GM18508 (cell line): ENCODE measurements around the gene TCP11.

ENCODE experiments used
- ATAC-seq: cut with Tn5 transposase; IDR thresholded peaks from one replicate; pipeline ENCODE4 v1.9.1; 2021; ENCODE audit warnings: moderate number of reproducible peaks; ENCODE audit not compliant: insufficient read depth, unreplicated experiment

Gene TCP11

DNA sequence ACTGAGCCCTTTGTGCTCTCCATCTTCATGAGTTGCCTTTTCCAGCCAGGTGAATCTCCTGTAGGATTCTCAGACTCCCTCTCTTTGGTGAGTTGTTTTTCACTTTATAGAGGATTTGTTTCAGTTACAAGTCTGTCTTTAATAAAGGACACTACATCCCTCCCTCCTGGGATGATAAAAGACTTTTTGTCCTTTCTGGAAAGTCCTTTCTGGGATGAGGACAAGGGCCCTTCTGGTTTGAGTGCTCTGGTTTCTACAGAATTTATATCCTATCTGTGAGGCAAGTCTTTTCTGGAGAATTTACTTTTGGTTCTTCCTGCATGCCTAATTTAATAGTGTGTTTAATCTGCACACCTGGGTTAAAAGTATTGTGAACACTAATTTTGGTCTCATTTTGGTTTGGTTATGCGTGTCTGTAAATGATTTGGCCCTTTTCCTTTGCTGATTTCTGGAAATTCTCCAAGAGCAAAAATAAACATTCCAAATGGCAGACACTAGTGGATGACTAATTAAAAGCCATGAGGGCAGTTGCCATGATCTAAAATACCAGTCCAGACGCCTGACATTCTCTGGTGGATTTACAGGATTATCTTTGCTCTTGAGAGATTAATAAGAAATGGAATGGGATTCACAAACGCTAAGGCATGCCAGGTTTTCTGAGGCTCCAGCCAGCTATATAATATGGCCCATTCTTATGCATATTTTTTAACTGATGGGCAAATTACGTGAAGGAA, 44.8 kb downstream of the TCP11 start:
- ATAC-seq: no peak

DNA sequence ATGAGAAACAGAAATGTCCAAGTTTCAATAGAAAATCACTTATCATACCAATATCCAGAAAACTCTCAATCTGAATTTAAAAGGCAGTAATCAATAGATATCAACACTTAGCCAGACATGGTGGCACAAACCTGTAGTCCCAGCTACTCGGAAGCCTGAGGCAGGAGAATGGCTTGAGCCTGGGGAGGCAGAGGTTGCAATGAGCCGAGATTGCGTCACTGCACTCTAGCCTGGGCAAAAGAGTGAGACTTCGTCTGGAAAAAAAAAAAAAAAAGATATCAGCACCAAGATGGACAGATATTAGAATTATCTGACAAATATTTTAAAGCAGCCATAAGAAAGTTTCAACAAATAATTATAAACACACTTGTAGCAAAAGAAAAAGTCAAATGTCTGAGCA, 47.0 kb downstream of the TCP11 start:
- ATAC-seq: no peak

DNA sequence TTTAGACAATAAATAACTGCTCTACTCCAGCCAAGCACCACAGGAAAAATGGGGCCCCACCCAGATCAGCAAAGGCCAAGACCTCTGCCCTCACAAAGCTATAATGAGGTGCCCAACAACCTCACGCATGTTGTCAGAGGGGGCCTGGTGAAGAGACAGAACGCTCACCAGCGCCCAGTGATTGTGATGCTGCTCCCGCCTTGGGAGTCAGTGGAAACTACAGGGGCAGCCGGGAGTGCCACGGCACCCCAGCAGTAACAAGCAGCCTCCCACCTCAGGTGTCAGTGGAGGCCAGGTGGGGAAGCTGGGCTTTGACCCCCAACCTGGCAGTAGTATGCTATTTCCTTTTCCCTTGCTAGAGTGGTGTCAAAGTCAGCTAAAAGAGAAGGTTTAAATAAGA, 47.4 kb downstream of the TCP11 start:
- ATAC-seq: no peak

DNA sequence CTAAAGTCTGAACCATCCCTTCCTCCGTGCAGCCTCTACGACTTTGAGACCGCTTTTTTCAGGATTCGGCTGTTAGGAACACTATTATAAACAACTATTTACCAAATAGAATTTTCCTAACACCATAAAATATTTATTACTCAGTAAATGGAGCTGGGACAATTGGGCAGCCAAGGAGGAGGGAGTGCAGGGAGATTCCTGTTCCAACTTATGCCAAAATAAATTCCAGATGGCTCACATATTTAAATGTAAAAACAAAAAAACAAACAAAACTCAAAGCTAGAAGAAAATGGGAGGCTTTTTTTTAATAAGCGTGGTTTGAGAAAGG, 48.1 kb downstream of the TCP11 start:
- ATAC-seq: no peak

DNA sequence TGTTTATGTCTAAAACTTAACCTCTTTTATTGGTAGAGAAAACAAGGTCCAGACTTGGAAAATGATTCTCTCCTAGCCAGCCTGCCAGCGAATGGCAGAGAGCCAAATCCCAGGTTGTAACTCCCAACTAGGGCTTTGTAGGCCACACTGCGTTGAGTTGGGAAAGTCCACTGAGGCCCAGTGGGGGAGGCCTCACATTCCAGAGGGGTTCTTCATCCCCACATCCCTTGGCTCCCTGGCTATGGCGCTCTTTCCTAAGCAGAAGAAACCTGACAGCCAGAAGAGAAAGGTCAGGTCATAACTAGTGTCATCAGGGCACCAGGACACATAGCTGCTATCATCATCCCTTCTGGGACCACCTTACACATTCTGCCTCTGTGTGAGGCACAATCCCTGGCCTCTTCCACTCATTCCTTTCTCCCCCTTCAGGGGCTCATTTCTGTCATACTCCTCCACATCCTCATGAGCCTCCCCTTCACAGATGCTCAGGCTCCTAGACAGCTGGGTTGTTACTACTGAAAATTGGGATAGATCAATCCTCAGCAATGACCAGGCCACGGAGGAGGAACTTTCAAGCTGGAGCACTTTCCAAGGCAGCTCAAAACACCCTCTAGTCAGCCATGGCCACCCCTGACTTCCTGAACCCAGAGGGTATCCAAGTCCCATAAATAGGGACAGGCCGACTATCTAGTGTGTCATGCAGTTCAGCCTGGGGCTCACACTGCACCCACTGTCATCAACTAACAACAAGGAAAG, 48.6 kb downstream of the TCP11 start:
- ATAC-seq: no peak

DNA sequence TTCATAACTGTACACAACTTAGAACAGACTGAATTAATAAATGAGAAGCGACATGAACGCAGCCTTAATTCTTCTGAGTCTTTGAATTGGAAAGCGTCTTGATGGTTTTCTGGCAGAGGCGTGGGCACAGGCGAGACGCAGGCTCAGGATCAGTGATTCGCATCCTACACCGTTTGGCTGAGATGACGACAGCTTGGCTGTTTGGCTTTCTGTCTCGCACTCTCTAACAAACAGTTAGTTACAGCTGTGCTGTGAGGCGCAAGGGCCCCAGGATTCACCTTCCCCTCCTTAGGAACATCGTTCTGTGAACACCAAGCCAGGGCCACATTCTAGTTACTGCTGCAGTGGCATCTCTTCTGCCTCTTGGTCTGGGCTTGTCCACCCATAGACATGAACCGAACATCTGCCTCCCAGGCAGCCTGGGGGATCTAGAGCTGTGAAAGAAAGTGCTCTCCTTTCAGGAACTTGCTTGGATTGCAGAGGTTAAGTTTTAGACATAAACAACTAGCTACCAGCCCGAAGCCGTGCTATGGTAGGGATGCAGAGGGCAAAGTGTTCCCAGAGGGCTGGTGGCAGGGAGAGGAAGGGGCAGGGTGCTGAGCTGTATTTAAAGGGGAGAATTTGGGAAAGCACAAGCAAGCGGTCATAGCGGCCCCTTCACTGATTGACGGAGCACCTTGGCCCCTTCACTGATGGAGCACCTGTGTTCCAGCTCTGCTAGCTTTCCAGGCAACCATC, 49.6 kb downstream of the TCP11 start:
- no peak for ATAC-seq

DNA sequence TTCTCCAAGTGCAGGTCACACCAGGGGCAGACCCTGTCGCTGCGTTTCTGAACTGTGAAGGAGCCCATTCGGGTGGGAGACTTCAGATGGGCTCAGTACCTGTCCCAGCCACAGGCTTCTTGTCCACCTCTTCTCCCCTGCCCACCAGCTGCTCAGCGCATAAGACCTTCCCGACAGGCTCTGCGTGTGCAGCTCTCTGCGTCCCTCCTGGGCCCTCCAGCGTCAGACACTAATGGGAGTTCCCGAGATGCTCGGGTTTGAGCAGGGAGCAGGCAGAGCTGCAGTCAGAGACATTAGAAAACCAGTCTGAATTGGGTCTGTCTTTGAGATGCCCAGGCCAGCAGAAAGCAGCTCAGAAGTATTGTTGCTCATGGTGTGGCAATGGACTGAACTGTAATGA, 50.4 kb downstream of the TCP11 start:
- no peak for ATAC-seq

DNA sequence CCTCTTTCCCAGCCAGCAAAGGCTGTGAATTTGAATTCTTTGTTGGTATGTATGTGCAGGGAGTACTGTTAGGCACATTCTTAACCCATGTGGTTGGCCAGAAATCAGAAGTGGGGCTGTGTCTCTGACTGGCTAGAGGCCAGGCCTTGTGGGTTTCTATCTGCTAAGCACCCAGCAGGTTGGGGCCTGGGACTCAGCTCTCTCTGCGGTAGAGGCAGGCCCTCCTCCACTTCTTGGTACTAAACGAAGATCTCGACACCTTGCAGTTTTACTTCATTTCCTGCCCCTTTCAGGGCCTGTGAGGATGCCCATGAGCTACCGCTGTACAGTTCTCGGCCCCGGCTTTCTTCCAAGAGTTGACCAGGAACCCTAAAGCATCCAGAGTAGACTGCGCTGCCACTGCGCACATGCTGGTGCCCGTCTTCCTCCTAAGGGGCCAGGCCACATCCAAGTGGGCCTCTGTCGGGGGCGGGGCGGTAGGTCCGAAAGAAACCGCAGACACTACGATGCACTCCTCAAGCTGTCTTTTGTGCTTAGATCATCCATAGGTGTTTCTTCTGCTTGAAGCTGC, 51.1 kb downstream of the TCP11 start:
- no peak for ATAC-seq

DNA sequence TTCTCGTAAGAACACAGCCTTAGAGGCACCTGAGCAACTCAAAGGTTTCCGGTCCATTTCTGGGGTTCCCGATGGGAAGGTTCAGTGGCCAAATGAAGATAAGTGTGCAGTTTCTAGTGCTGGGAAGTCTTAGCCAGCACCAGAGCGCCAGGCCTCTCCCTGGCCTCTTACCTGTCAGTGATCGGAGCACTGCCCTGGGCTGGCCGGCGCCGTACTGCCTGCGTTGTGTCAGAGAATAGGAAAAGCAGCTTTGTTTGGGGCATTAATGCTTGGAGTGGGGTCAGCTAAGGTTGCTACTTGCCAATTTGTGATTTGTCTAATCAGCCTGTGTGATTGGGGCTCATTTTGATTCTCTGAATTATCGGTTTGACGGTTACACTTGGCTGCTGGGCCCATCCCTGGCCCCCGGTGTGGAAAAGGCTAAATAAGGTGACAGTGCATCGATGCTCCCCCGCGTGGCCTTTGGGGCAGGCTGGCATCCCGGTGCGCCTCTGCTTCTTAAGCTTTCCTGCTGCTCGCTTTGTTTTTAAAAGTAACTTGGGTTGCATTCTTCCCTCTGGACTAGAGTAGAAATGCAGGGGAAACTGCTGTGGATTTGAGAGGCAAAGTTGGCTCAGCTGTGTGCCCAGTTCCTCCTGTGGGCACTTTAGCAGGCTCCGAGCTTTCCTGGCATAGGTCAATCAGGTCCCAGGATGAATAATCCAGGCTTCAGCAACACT, 51.8 kb downstream of the TCP11 start:
- no peak for ATAC-seq

DNA sequence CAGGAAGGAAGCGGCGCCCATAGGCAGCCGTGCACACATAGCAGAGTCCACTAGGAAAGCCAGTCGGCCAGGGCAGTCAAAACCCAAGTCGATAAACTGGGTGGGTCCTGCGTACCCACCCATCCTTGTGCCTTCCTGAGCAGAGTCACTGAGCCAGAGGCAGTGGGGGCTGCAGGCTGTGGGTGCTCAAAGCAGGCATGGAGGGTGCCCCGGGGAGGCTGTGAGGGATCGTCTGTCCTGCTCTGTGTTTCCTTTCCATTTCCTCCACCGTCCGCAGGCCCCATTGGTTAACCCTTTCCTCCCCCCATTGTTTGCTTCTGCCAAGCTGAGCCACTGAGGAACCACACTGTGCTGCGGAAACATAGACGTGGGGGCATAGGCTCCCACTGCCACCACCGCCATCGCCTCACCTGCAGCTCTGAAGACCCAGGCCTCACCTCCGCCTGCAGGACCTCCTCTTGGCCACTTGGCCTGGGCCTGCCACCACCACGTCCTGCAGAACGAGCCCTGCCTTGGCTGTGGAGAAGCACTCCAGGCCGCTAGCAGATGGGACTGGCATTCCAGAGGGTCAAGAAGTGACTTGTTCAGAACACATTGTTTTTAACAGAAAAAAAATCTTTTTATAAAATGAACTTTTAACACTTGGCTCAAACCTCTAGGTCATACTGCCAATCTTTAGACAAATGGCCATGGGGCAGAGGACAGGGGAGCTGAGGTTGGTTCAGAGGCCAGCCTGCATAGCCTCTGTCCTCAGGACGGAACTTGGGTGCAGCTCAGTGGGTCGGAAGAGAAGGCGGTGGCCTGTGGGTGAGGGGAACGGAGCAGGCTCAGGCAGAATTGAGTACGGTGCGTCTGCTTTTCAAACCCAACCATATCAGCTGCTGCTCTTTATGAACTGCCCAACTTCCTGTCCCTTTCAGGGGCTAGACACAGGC, 52.6 kb downstream of the TCP11 start:
- no peak for ATAC-seq

DNA sequence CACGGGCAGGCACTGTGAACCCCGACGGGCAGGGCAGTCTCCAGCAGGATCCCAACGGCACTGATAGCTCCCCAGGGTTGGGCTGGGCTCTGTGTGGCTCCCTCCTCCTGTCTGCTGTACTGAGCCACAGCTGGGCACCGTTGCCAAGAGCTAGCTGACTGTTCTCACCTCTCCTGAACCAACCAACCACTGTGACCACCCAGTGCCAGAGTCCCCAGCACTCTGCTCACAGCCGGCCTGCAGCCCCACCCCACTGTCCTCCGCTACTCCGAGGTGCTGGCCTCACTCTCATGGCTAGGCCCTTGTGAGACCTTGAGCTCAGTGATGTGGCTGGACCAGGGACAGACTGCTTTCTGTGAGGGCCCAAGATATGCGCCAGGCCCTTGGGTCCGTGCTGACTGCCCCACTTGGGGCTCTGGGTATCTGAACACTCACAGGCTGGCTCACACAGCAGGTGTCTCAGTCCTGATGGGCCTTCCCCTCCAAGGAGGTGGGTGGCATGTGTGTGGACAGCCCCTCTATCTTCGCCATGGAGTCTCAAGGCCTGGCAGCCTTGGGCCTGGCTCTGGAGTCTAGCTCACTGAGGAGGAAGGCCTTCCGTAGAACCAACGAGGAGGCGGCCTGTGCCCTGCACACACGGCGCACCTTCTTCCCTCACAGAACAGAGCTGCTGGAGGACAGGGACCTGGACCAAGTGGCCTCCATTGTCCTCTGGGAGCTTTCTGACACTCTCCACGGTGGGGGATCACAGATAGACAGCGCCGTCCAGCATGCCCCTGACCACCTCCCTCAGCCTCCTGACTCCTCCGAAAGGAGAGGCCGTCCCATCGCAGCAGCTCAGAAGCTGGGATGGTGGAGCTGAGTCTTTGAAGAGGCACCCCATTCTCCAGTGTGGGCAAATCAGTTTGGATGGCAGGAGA, 53.5 kb downstream of the TCP11 start:
- no peak for ATAC-seq

DNA sequence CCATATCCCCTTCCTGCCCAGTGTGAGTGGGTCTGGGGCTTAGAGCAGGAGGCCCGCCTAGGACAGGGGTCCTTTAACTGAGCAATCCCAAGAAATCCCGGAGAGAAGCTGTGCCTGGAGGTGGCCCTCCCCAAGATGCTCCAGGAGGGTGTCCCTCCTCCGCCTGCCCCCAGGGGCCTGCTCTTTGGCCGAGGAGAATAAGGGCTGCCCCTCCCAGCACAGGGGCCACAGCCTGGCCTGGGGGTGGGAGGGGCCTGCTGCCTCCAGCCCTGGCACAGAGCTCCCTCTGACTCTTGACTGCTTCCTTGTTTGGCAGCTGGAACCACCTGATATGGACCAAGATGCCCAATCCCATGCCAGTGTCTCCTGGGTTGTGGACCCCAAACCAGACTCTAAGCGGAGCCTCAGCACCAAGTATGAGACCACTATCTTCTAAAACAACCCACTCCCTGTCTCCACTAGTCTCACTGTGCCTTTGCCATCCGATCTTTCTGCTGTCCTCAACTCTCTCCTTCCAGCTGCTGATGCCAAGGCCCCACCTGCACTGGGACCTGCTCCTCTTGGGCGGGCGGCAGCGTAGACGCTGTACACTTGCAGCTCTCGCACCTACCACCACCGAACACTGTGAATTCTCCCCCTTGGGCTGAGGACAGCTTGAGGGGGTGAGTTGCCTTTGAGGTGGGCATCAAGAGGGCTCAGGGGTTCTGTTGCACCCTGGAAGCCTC, 54.3 kb downstream of the TCP11 start:
- ATAC-seq: no peak

DNA sequence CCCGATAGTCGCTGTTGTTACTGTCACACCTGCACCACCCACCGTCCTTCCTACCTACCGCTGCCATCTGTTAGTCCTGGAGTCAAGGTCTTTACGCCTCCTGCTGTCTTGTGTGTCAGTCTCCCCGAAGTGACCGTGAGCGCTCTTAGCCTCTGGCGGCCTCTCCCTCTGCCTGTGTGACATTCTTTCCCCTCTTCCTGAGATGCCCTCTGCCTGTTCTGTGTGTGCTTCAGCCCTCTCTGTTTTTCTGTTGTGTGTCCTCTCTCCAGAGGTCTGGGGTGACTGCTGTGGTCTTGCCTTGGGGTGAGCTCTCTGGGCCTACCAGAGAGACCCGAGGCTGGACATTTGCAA, 54.9 kb downstream of the TCP11 start:
- ATAC-seq: no peak

DNA sequence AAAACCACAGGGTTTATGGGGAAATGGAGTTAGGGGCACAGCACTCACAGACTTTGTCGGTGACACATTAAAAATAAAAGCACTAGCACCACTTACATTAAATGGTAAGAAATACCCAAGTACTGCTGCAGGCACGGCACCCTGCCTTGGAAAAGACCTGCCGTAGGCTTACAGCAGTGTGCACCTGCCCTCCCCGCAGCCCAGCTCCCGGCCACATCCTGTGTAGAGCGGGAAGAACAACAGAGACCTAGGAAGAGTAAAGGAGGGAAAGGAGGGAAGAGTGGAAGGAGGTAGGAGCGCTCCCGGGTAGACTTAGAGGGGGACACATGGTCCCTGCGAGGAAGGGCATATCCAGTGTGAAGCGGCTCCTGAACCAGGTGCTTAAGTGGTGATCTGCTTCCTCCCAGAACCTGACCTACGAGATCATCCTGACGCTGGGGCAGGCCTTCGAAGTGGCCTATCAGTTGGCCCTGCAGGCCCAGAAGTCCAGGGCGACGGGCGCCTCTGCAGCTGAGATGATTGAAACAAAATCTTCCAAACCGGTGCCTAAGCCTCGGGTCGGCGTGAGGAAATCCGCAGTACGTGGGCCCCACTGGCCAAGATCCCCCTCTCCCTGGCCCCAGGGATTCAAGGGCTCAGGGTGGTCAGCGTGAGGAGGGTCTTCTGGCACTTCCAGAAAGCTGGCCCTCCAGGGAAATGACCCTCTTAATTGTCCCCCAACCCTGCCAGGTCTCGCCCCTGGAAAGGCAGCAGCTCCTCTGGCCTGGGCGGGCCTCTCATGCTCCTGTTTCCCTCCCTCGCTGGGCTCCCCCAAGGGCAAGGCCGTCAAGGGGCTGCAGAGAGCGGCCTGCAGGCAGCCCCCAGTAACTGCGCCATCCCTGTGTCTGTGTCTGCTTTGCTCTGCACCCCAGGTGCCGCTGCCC, 55.5 kb downstream of the TCP11 start:
- ATAC-seq: no peak

DNA sequence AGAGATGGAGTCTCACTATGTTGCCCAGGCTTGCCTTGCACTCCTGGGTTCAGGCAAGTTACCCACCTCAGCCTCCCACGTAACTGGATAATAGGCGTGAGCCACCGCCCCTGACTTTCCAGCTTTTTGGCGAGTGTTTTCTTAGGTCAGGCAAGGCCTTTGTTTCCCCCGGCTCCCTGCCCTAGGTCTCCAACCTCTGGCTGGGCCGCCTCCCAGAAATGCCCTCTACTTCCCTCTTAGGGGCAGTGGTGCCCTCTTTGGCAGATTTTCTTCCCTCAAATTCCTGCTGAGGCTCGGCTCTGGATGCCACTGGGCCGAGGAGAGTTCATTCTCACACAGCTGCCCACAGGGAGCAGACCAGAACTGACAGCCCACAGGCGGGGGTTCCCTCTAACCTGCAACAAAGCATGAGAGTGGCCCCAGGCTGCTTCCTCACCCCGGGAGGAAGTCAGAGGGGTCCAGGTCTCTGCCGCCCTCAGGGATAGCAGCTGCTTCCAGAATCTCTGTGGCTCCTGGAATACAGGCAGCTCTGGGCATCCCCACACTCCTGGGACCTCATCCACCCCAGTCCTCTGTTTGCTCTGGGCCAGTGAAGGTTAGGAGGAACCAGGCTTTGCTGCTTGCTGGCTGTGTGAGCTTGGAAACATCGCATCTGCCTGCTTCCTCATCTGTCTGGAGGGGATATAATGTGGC, 56.5 kb downstream of the TCP11 start:
- ATAC-seq: no peak

DNA sequence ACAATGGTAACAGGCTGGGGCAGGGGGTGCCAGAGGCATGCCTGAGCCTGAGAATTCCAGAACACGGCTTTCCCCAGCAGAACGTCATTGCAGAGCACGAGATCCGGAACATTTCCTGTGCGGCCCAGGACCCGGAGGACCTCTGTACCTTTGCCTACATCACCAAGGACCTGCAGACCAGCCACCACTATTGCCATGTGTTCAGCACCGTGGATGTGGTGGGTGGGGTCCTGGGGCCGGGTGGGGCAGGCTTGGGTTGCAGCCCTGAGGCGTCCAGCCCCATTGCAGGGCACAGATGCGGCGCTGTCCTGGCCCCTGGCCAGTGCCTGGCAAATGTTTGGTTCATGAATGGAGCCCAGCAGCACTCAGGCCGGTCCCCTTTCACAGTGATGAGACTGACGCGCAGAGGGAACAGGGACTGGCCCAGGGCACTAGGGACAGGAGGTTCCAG, 57.1 kb downstream of the TCP11 start:
- no peak for ATAC-seq
